Measurements from ENCODE around the gene MAP2K4.

GRCh38 chr17:12081720-12082119, 61.0 kb downstream of the MAP2K4 start:
- TF ChIP-seq EZH2 (IDR thresholded peaks at IDR 0.05; ENCODE audit: borderline replicate concordance) (no peak), EZH2phosphoT487 (IDR thresholded peaks at IDR 0.05; ENCODE audit: low read depth, severe bottlenecking, unreplicated experiment) (no peak)
- TF ChIP-seq, protein P1, sequence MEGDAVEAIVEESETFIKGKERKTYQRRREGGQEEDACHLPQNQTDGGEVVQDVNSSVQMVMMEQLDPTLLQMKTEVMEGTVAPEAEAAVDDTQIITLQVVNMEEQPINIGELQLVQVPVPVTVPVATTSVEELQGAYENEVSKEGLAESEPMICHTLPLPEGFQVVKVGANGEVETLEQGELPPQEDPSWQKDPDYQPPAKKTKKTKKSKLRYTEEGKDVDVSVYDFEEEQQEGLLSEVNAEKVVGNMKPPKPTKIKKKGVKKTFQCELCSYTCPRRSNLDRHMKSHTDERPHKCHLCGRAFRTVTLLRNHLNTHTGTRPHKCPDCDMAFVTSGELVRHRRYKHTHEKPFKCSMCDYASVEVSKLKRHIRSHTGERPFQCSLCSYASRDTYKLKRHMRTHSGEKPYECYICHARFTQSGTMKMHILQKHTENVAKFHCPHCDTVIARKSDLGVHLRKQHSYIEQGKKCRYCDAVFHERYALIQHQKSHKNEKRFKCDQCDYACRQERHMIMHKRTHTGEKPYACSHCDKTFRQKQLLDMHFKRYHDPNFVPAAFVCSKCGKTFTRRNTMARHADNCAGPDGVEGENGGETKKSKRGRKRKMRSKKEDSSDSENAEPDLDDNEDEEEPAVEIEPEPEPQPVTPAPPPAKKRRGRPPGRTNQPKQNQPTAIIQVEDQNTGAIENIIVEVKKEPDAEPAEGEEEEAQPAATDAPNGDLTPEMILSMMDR (IDR thresholded peaks at IDR 0.05; ENCODE audit: poor library complexity), result no peak
